Measurements from ENCODE around the gene IQCM. TPM values are rescaled to one million over a fixed set of nuclear protein-coding genes. Genes with fewer than 3 reads are reported as not detected.

Gene IQCM
- total RNA-seq, 4 donors from 2014 or later: not detected

- Histone ChIP-seq H3K9me3 (no peaks in the 10 kb centered on the region), H3K36me3 (no peaks in the 10 kb centered on the region), H3K27me3 (no peaks in the 10 kb centered on the region), H3K4me1 (no peaks in the 10 kb centered on the region), H3K27ac (no peak overlapping the region), H3K4me3 (replicated peaks in 1 of 3) (no peak overlapping the region)
- peak; percentile 60 to 64 for DNase-seq
- WGBS, 2 donors: 49 to 50% methylated on average over 4 of the region's 4 CpGs
- TF ChIP-seq POLR2A (IDR thresholded peaks at IDR 0.05): no peak
- TF ChIP-seq, protein P1, sequence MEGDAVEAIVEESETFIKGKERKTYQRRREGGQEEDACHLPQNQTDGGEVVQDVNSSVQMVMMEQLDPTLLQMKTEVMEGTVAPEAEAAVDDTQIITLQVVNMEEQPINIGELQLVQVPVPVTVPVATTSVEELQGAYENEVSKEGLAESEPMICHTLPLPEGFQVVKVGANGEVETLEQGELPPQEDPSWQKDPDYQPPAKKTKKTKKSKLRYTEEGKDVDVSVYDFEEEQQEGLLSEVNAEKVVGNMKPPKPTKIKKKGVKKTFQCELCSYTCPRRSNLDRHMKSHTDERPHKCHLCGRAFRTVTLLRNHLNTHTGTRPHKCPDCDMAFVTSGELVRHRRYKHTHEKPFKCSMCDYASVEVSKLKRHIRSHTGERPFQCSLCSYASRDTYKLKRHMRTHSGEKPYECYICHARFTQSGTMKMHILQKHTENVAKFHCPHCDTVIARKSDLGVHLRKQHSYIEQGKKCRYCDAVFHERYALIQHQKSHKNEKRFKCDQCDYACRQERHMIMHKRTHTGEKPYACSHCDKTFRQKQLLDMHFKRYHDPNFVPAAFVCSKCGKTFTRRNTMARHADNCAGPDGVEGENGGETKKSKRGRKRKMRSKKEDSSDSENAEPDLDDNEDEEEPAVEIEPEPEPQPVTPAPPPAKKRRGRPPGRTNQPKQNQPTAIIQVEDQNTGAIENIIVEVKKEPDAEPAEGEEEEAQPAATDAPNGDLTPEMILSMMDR (IDR thresholded peaks at IDR 0.05): no peak
- intact Hi-C loops (cut with DNase I): no loop called here
Measured at GRCh38 chr4:149823769-149824221, 8.2 kb upstream of the IQCM start.

GRCh38 chr4:149801416-149801815, 14.2 kb downstream of the IQCM start:
- no peak overlapping the region for H3K4me3 ChIP-seq (replicated peaks in 1 of 3)
- WGBS, 2 donors: 64 to 71% methylated on average over 2 of the region's 2 CpGs
- intact Hi-C loops (cut with DNase I): no loop called here
- TF ChIP-seq POLR2A (IDR thresholded peaks at IDR 0.05): no peak
- TF ChIP-seq, protein P1 (IDR thresholded peaks at IDR 0.05): no peak
- H3K27me3 ChIP-seq: no peaks in the 10 kb centered on the region
- H3K4me1 ChIP-seq: no peaks in the 10 kb centered on the region
- H3K36me3 ChIP-seq: no peaks in the 10 kb centered on the region
- H3K27ac ChIP-seq: no peak overlapping the region
- no peak for DNase-seq
- H3K9me3 ChIP-seq: no peaks in the 10 kb centered on the region

- H3K27me3 ChIP-seq: no peaks in the 10 kb centered on the region
- H3K27ac ChIP-seq: no peak overlapping the region
- no peaks in the 10 kb centered on the region for H3K9me3 ChIP-seq
- H3K4me3 ChIP-seq (replicated peaks in 1 of 3): no peak overlapping the region
- TF ChIP-seq POLR2A (IDR thresholded peaks at IDR 0.05): no peak
- TF ChIP-seq, protein P1 (IDR thresholded peaks at IDR 0.05): no peak
- no peaks in the 10 kb centered on the region for H3K36me3 ChIP-seq
- WGBS, 2 donors: 100% methylated on average over 1 of the region's 1 CpG
- no peak for DNase-seq
- intact Hi-C loops (cut with DNase I): no loop called here
- H3K4me1 ChIP-seq: peaks cover 0 to 6% of the 10 kb centered on the region in 2 donors
Measured at GRCh38 chr4:149799546-149799945, 16.1 kb downstream of the IQCM start.

DNA sequence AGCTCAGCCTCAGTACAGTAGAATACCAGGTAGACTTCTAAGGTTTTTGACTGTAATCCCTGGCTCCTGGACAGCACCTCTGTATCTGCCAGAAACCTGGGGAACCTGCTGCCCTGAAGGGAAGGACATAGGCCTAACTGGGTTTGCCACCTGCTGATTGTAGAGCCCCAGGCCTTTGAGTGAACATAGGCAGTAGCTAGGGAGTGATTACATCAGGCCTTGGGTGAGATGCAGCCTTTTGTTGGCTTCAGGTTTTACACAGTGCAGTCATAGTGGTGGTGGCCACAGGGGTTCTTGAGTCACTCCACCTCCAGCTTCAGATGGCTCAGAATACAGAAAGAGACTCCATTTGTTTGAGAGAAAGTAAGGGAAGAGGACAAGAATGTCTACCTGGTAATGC, 19.3 kb downstream of the IQCM start:
- H3K4me3 ChIP-seq (replicated peaks in 1 of 3): no peak overlapping the region
- no peak for DNase-seq
- TF ChIP-seq, protein P1 (IDR thresholded peaks at IDR 0.05): no peak
- TF ChIP-seq POLR2A (IDR thresholded peaks at IDR 0.05): no peak
- H3K9me3 ChIP-seq: no peaks in the 10 kb centered on the region
- intact Hi-C loops (cut with DNase I): no loop called here
- no peaks in the 10 kb centered on the region for H3K36me3 ChIP-seq
- H3K4me1 ChIP-seq: peaks cover 0 to 6% of the 10 kb centered on the region in 2 donors
- no peak overlapping the region for H3K27ac ChIP-seq
- no peaks in the 10 kb centered on the region for H3K27me3 ChIP-seq

DNA sequence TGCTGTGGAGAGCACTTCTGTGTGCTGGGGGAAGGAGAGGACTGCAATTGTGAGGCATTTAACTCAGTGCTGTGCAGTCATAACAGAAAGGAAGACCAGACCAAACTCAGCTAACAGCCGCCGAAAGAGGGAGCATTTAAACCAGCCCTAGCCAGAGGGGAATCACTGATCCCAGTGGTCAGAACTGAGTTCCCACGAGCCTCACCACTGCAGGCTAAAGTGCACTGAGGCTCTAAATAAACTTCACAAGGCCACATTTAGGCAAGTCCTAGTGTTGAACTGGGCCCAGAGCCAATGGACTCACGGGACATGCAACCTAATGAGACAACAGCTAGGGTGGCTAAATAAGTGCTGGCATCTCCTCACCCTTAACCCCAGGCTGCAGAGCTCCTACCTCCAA, 20.4 kb downstream of the IQCM start:
- H3K27ac ChIP-seq: no peak overlapping the region
- peaks cover 3 to 6% of the 10 kb centered on the region in 2 donors for H3K4me1 ChIP-seq
- peak; percentile 53 to 54 for DNase-seq
- intact Hi-C loops (cut with DNase I): no loop called here
- no peaks in the 10 kb centered on the region for H3K9me3 ChIP-seq
- 7 to 21% methylated on average over 4 of the region's 4 CpGs for WGBS, 2 donors
- no peaks in the 10 kb centered on the region for H3K36me3 ChIP-seq
- H3K27me3 ChIP-seq: no peaks in the 10 kb centered on the region
- TF ChIP-seq, protein P1 (IDR thresholded peaks at IDR 0.05): peak in 3 of 6 experiments; percentile 24 to 28 (median 26)
- no peak for TF ChIP-seq POLR2A (IDR thresholded peaks at IDR 0.05)
- H3K4me3 ChIP-seq (replicated peaks in 1 of 3): no peak overlapping the region
